ENCODE data around the gene EDEM3.

Gene EDEM3

DNA sequence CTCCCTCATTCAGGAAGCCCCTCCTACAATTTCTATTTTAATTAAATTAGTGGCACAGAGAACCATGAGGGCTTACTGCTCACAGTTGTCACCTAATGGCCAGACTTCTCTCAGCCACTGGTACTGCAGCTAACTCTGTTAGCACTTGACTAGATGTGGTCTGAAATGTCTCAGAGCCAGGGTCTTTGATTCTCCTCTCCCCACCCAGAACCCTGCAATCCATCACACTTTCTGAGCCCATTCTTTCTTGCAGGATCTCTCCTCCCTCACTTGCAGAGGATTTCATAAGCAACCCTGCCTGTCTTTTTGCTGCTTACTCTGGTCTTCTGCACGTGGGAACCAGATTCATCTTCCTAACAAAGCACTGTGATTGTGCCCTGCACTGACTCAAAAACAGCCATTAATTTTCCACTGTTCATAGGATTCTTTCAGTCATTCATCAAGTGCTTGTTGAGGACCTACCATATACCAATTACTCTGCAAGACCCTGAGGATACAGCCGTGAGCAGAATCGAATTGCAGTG is 108.4 kb downstream of the EDEM3 start:
- no peak for DNase-seq (ENCODE audit: insufficient read length, low spot score)
- FAIRE-seq, result no peak

DNA sequence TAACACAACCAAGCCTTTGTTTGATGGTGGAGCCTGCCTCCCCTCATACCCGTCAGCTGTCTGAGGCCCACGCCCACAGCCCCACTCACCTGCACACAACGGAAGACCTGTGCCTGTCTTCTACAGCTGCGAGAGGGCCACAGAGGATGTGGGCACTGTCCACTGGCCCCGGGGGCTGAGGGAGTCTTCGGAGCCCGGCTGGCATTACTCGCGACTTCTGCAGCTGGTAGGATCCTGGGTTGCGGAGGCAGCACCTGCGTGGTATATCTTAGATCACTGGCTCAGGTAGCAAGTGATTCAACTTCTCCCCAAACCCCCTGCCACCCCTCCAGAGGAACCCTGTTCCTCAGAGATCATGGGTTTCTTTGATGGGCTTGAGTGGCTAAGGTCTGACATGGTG is 109.9 kb downstream of the EDEM3 start:
- DNase-seq (ENCODE audit: insufficient read length, low spot score) (no peak), FAIRE-seq (no peak)

DNA sequence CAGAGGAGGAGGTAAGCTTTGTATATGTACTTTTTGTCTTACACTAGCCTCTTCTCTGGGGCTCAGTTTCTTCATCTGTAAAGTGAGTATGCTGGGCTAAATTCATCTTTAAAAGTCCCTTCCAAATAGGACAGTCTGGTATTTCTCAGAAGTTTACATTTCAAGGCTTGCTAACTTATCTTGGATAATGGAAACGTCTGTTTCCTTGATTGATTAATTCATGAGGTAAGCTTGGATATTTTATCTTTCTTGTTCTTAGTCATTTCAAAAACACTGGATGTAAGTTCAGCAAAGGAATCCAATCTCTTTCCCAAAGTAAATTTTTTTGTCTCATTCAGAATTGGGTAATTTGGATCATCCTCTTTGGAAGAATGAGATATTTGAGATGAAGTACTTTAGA is 111.0 kb downstream of the EDEM3 start:
- DNase-seq (ENCODE audit: insufficient read length, low spot score), result no peak

DNA sequence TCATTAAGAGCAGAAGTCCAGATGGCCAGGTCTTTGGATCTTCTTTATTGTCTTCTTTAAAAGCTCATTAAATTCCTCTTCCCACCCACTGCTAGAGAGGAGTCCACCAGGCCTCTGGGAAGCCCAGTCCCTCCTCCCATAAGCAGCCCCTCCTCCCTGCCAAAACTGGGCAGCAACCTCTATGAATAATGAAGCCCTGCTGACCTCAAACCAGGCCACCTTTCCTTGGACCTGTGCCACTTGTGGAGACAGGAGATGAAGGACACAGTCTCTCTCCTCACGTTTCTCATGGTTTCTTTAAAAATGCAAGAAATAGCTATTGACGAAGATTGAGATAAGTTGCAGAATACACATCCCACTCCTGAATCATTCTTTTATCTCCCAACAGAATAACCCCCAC is 112.8 kb downstream of the EDEM3 start:
- FAIRE-seq (no peak), DNase-seq (ENCODE audit: insufficient read length, low spot score) (no peak)

More for the DNA sequence above, 111.0 kb downstream of the EDEM3 start:
- no peak for FAIRE-seq

DNA sequence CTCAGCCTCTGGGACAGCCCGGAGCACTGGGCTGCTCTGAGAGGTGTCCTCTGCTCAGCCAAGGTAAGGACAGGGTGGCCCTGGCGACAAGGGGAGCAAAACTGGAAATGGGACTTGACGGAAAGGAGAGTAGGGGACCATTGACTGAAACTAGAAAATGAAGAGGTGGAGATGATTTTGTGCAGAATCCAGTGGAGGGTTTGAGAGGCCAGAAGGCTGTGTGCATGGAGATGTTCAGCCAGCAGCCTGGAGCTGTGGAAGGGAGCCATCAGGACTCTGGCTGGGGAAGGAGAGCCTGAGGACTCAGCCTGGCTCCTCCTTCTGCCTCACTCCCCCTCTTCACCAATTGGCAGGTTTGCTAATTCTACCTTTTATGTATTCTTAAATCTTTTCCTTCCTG is 114.2 kb downstream of the EDEM3 start:
- DNase-seq (ENCODE audit: insufficient read length, low spot score) (no peak), FAIRE-seq (no peak)

All from GM19239 (cell line).